Ramos (cell line): ENCODE data around the gene CEP162.
"Not testable (repeated sequence)": the region's sequence is repeated elsewhere in the genome, so short reads cannot be mapped to it uniquely, and the experiment has no call there.

Experiments
- in situ Hi-C: fragments of 300-500 bp; cut with MboI; formaldehyde crosslinking; loops from one replicate; pipeline ENCODE4 v1.14.3; 2022; ENCODE audit warnings: low sequenced_read_pairs; ENCODE audit not compliant: unreplicated experiment

Gene CEP162

GRCh38 chr6:84093441-84094435, 133.7 kb downstream of the CEP162 start:
- in situ Hi-C loops, result no loop called here

GRCh38 chr6:84089552-84089951, 137.9 kb downstream of the CEP162 start:
- in situ Hi-C loops, result no loop called here

GRCh38 chr6:84089081-84089480, 138.4 kb downstream of the CEP162 start:
- in situ Hi-C loops, result no loop called here

GRCh38 chr6:84086545-84087429, 140.7 kb downstream of the CEP162 start:
- in situ Hi-C loops, result no loop called here

GRCh38 chr6:84086056-84086455, 141.4 kb downstream of the CEP162 start:
- in situ Hi-C loops, result no loop called here

GRCh38 chr6:84084705-84085104, 142.7 kb downstream of the CEP162 start:
- in situ Hi-C loops, result not testable (repeated sequence)

GRCh38 chr6:84082689-84083265, 144.7 kb downstream of the CEP162 start:
- in situ Hi-C loops, result no loop called here

GRCh38 chr6:84081222-84081621, 146.2 kb downstream of the CEP162 start:
- in situ Hi-C loops, result no loop called here

- in situ Hi-C loops, result no loop called here
Measured at GRCh38 chr6:84078335-84078734, 149.1 kb downstream of the CEP162 start.

GRCh38 chr6:84077645-84078044, 149.8 kb downstream of the CEP162 start:
- in situ Hi-C loops, result no loop called here

GRCh38 chr6:84074988-84075781, 152.3 kb downstream of the CEP162 start:
- in situ Hi-C loops, result no loop called here
